HuH-7.5 (cell line): ENCODE results near the gene KLHL34.

Experiments
- DNase-seq: peaks from one replicate; pipeline ENCODE4 v3.0.0; 2011; ENCODE audit warnings: low spot score

KLHL34 gene

DNA sequence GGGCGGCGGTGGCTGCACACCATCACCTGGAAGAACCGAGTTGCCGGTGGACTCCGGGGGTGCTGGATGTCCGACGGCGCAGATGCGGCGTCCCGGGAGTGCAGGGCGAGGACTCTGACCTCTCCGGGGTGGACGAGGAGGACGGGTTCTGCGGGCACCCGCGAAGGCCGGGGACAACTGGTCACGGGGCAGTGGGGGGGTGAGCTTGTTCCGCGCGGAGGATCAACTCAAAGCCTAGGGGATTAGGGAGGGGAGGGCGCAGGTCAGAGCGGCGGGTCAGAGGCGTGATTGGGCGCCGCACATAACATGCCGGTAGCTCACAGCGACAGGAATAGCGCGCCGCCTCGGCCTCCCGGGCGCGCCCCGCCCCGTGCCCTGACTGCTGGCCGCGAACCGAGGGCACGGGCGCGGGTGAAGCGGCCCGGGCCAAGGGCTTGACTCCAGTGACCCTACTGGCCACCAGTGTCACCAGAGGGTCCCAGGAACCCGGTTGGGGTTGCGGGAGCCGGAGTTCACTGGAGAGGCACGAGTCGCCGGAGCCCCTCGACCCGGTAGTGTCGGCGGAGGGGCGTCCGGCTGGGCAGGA is at the start of gene KLHL34:
Gene KLHL34 (minus strand): TSS at position 179 of the 586 bp plus-strand sequence. CDS start 542 bp downstream, outside the sequence.
- peak; percentile 35 for DNase-seq

GRCh38 chrX:21705225-21705624 is 47.1 kb upstream of the KLHL34 start:
- no peak for DNase-seq

- no peak for DNase-seq
Observed at GRCh38 chrX:21702725-21703124, 44.6 kb upstream of the KLHL34 start.

DNA sequence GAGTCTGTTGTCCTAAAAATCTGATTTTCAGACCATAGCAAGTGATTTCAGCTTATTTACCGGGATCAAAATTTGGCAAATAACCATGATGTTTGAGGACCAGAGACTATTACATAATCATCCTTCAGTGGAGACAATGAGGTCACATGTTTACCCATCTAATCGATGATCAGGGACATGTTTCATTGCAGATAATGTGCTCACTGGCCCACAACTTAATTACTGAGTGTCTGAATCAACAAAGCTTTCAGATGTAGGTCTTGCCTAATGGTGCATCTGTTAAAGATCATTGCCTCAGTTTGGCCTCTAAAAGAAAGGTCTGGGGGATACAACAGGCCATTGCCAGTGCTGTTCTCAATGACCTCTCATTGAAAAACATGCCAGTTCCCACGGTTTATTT is 42.8 kb upstream of the KLHL34 start:
- DNase-seq, result no peak

DNA sequence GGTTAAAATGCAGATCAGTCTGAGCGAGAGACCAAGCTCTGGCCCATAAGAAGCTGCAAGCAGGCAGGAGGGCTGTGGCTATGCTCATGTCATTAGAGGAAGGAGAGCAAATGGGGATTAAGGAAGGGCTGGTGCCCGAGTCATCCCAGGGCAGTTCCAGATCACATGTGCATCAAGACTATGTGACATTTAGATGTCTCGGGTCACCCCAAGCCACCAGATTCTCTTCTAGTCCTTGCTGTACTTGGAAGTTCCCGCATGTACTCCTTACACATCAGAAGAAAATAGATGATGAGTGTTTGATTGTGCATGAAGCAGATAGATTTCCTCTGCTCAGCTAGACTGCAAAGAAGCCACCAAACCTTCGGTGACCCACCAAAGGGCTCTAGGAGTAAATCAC is 42.1 kb upstream of the KLHL34 start:
- DNase-seq, result no peak

GRCh38 chrX:21699136-21699535 is 41.0 kb upstream of the KLHL34 start:
- DNase-seq, result no peak

- DNase-seq, result no peak
Observed at GRCh38 chrX:21698272-21698671, 40.1 kb upstream of the KLHL34 start.

GRCh38 chrX:21691512-21692018 is 33.4 kb upstream of the KLHL34 start:
- no peak for DNase-seq

- no peak for DNase-seq
Observed at GRCh38 chrX:21683941-21684340, 25.8 kb upstream of the KLHL34 start.

DNA sequence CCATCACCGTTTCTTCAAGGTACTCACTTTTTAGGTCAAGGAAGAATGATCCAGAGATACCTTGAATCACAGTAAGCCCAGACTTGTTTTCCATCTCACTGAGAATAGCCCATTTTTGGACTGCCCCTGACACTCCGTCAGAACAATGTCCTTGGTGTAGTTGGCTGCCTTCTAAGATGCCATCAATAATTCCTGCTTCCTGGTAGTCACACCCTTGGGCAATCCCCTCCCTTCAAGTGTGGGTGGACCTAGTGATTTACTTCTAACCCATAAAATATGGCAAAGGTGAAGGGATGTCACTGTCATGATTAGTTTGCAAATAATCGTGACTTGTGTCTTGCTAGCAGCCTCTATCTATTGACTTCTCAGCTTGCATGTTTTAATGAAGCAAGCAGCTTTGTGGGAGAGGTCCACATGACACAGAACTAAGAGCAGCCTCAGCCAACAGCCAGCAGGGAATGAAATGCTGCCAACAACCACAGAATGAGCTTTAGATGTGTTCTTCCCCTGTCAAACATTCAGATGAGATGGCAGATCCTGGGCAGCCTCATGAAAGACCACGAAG is 20.0 kb upstream of the KLHL34 start:
- no peak for DNase-seq

- DNase-seq, result no peak
Observed at GRCh38 chrX:21675931-21676330, 17.8 kb upstream of the KLHL34 start.

DNA sequence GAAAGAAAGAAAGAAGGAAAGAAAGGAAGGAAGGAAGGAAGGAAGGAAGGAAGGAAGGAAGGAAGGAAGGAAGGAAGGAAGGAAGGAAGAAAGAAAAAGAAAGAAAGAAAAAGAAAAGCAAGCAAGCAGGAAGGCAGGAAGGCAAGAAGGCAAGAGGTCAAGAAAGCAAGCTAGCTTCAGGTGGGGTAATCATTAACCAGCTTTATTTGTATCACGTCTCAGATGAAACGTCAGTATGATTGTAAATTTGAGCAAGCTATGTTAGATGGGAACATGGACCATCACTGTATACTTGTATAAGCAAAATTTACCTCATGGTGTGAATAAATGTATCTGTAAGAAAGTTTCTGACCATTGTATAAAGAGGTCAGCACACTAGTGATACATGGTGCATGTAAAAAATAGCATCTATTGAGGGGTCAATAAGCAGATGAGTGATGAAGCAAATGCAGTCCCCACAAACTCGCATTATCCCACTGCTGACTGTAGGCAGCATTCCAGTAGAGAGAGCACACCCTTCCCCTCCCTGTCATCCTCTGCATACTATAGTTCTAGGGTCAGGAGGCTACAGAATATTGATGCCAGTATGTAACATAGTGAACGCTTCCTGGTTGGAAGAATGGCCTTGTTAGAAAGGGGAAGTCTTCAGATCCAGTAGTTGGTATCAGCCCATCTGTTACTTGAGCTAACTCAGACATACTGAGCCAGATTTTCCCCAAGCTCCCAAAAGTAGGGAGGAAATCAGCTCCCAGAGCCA is 16.5 kb upstream of the KLHL34 start:
- no peak for DNase-seq

DNA sequence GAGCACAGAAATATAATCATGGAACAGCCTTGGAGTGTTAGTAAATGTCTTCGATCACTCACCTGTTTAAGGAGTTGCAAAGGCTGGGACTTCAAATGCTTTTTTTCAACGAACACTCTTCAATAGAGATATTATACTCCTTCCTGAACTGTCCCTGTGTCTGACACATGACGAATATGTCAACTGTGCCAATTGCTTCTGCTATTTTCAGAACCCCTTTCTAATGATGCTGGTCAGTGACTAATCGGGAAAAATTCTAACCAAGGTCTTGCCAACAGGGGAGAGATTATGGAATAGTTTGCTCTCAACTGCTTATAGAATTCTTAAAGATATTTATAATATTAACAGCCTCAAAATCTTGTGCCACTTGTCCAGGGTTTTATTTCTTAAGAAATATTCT is 8.5 kb upstream of the KLHL34 start:
- no peak for DNase-seq

DNA sequence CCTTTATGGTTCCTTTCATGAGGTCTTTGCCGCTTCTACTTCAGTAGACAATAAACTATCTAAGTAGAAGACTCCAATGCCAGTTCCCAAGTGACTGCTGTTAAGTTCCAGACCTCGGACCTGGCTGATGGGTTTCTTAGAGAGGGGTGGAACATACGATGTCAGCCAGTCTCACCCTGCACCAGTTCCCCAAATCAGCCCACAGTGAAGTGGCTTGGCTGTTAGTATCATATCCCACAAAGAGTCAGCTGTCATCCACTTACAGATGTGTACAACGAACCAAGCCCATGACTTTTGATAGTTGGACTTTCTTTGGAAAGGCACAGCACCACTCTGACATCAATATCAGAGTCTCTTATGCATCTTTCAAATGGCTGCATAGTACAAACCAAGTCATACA is 8.1 kb upstream of the KLHL34 start:
- DNase-seq, result no peak

DNA sequence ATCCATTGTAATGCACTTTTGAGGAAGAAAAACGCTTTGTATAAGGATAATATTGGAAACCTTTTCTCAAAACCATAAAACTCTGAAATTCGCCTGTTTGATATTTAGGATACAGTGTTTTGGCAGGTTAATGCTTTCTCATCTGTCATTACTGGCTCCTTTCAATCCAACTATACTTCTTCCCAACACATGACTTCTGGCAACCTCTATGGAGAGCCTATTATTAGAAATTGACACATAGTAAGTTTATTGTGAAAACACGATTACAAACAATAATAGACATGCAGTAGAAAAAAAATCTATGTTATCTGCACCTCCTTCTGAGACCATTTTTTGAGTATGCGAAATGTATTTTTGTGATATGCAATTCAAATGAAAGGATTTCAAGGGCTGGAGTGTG is 4.6 kb upstream of the KLHL34 start:
- DNase-seq, result no peak

DNA sequence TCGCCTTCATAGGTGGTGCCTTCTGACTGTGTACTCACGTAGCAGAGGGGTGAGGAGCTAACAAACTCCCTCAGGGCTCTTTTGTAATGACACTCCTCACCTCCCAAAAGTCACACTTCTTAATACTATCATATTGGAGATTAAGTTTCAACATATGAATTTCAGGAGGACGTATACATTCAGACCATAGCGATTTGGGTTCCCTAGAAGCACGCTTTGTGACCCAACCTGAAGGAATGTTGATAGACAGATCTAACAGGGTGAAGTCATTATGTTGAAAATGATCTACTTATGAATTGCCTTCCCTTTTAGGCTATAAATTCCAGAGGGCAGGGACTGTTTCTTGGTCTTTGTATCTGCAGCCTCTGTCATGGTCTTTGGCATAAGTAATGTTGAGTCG is 3.2 kb upstream of the KLHL34 start:
- no peak for DNase-seq

GRCh38 chrX:21660156-21660555 is 2.0 kb upstream of the KLHL34 start:
- no peak for DNase-seq

- DNase-seq, result no peak
Observed at GRCh38 chrX:21659320-21659719, 1.2 kb upstream of the KLHL34 start.

DNA sequence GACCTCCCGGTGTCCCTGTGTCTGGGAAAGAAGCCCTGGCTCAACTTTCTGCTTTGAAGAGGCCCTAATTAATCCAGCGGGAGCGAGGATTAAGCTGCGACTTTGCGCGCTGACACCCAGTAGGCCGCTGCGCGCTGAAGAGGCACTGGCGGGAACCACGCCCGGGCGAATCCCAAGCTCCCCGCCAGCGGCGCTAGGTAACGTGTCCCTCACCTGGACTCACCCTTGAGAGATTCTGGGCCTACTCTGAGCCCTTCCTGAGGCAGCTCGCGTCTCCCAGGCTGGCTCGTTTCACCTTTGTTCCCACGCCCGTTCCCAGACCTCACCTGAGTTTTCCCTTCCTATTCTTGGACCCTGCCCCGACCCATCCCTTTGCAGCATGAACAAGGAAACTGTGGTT is 616 bp upstream of the KLHL34 start:
- peak; percentile 22 for DNase-seq

DNA sequence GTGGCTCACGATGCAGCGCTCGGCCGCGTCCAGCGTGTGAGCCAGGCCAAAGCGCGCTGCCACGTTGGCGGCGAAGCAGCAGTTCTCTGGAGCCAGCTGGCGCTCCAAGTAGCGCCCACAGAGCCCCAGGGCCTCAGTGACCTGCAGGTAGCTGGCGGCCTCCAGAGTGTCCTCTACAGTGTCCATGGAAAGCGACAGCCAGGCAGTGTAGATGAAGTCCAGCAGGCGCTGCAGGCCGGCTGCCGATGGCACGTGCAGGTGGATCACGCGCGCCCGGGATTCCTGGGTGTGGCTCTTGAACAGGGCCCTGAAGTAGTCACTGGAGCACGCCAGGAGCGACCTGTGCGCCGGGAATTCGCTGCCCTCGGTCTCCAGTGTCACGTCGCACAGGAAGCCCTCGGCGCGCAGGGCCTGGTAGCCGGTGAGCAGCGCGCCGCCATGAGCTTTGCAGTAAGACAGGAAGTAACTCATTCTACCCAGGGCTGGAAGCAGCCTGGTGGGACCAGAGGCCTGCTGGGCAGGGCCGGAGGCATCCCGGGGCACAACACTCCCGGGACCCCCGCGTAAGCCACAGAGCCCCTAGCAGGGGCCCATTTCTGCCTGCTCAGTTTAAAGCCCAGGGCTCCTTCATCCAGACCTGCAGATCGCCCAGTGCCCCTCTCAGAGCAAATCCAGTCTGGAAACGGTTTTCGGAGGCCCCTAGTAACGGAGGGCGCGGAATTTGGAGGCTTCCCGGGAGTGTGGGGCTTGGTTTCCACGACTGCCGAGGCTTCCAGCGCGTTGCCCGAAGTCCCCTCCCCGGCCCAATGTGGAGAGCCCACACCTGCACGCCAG is 595 bp downstream of the KLHL34 start:
- no peak for DNase-seq

DNA sequence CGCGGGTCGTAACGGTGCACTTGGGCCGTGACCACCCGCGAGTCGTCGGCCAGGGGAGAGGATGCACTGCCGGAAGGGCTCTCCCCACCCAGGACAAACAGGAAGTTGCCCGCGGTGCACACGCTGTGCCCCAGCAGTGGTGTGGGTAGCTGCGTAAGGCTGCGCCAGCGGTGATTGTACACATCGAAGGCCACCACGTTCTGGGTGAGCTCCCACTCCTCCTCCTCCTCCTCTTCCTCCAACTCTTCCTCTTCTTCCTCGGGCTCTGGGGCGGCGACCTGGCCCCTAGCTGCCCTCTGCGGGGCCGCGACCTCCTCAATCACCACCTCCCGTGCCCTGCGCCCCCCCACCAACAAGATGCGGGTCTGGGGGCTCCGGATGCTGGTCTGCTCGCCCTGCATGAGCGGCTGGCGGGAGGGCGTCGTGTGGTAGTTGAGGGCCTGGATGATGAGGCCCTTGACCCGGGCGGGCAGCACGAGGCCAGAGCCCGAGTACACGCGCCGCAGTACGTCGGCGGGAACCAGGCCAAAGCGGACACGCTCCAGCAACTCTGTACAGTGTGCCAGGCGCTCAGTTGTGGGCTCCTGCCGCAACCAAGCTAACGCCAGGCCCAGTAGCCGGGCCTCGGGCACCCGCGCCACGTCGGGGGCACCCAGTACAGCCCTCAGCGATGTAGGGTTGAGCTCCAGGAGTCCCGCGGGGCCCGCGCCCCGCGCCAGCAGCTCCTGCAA is 1.4 kb downstream of the KLHL34 start:
- DNase-seq, result no peak
